Lower leg skin (tissue), 3 donors: Measurements from ENCODE around the gene PROX1.

ENCODE experiments used
- CTCF ChIP-seq, 3 donors: fragments of 450-650 bp; IDR thresholded peaks; one replicate each; pipeline ENCODE4 v1.5.1; 2016; ENCODE audit warnings: antibody characterized with exemption in 3 of 3, mild to moderate bottlenecking in 3 of 3, moderate library complexity in 2 of 3
- POLR2A ChIP-seq, 2 donors: fragments of 450-650 bp; IDR thresholded peaks; one replicate each; pipeline ENCODE4 v1.6.1; 2016 to 2017; ENCODE audit warnings: antibody characterized with exemption in 2 of 2, mild to moderate bottlenecking in 1 of 2, moderate library complexity in 1 of 2

GRCh38 chr1:214008347-214008746, 20.6 kb downstream of the PROX1 start:
- TF ChIP-seq CTCF (IDR thresholded peaks at IDR 0.05): no peak
- TF ChIP-seq POLR2A (IDR thresholded peaks at IDR 0.05): no peak
